H1 (cell line): ENCODE data around the gene CUBN. TPM values are rescaled to one million over a fixed set of nuclear protein-coding genes. Genes with fewer than 3 reads are reported as not detected.

Experiments used
- KDM1A ChIP-seq: fragments of 200-600, 300-600 bp; sonication (generic); IDR thresholded peaks from 2 replicates; pipeline ENCODE4 v1.7.1; 2016; ENCODE audit warnings: mild to moderate bottlenecking, low read length, borderline replicate concordance
- polyA plus RNA-seq, 7 experiments: library from polyadenylated mRNA; depleted of rRNA in 3 of 7; stranded (reverse) in 5 of 7; unstranded in 2 of 7; fragments of >200 nt in 5 of 7; fragments of 200-250 nt in 2 of 7; gene quantifications; 1 replicate in 5 of 7; 2 replicates in 1 of 7; 4 replicates in 1 of 7; pipeline versions ENCODE4 v1.2.1 to v1.2.3, GENCODE V29; 2011 to 2013; ENCODE audit warnings: missing spikeins in 2 of 7, mixed read lengths in 2 of 7
- total RNA-seq: library from RNA; stranded (reverse); fragmentation: NEBNext Ultra II Directional; extraction: Animal tissue kit (Norgen Biotek cat#: 25700); gene quantifications from 2 replicates; pipeline ENCODE4 v1.2.1, GENCODE V29; 2021

CUBN gene
- total and polyA plus RNA-seq, 2 of the 8 experiments (the other 6 are each of a cell fraction or from before 2014, with no cell fraction given) = 0.04 to 0.08 TPM

GRCh38 chr10:16993186-16993585, 136.4 kb downstream of the CUBN start (continued):
- no peak for TF ChIP-seq KDM1A
